ENCODE results near the gene SPEM2.

SPEM2 gene

DNA sequence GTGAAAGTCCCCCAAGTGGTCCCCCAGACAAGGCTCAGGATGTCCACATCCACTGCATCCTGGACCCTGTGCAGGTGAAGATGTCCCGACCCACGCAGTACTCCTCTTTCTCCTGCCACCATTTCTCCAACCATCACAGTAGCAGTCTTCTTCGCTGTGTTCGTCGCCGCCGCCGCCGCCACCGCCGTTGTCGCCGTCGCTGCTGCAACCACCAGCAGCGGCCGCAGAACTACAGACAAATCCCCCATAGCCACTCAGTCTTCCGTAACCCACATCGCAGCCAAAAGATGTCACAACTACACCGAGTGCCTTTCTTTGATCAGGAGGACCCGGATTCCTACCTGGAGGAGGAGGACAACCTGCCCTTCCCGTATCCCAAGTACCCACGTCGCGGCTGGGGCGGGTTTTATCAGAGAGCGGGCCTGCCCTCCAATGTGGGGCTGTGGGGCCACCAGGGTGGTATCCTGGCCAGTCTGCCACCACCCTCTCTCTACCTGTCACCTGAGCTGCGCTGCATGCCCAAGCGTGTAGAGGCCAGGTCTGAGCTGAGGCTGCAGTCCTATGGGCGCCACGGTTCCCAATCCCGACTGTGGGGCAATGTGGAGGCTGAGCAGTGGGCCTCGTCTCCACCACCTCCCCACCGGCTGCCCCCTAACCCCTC, 917 bp downstream of the SPEM2 start:
- DNase-seq (ENCODE audit: extremely low read depth, low read depth): no peak
- TF ChIP-seq, protein P1, sequence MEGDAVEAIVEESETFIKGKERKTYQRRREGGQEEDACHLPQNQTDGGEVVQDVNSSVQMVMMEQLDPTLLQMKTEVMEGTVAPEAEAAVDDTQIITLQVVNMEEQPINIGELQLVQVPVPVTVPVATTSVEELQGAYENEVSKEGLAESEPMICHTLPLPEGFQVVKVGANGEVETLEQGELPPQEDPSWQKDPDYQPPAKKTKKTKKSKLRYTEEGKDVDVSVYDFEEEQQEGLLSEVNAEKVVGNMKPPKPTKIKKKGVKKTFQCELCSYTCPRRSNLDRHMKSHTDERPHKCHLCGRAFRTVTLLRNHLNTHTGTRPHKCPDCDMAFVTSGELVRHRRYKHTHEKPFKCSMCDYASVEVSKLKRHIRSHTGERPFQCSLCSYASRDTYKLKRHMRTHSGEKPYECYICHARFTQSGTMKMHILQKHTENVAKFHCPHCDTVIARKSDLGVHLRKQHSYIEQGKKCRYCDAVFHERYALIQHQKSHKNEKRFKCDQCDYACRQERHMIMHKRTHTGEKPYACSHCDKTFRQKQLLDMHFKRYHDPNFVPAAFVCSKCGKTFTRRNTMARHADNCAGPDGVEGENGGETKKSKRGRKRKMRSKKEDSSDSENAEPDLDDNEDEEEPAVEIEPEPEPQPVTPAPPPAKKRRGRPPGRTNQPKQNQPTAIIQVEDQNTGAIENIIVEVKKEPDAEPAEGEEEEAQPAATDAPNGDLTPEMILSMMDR (IDR thresholded peaks at IDR 0.05; ENCODE audit: low read depth, low read length): no peak

DNA sequence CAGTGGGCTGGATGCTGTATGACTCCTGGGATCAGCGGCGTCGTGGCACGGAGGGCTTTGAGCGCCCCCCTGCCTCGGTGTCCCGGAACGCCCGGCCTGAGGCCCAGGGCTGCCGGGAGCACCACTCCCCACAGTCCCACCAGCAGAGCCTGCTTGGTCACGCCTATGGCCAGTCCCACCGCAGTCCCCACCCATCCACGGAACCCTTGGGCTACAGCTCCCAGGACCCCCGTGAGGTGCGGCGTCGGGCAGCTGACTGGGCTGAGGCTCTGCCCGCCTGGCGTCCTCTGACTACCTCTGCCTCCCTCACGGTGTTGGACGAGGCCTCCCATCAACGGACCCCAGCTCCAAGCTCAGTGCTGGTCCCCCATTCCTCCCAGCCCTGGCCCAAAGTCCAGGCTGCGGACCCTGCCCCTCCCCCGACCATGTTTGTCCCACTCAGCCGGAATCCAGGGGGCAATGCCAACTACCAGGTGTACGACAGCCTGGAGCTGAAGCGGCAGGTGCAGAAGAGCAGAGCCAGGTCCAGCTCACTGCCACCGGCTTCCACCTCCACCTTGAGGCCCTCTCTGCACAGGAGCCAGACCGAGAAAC, 1.6 kb downstream of the SPEM2 start:
- TF ChIP-seq, protein P1 (IDR thresholded peaks at IDR 0.05; ENCODE audit: low read depth, low read length): no peak

DNA sequence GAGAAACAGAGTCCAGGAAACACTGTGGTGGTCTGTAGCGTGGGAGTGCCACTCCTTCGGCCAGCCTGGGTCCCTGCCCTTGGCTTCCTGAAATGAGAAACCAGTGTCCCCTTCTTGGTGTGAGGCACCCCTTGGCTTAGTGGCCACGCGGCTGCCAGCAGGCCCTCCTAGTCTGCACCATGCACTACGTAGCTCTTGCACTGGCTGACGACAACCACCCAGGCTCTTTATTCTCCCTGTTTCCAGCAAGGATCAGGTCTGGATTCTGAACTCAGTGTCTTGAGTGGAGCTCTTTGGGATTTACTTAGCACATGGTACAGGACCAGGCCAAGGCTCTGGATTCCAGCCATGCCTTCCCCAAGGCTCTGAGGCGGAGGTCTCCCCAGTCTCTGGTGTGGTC, 2.1 kb downstream of the SPEM2 start:
- TF ChIP-seq, protein P1 (IDR thresholded peaks at IDR 0.05; ENCODE audit: low read depth, low read length): no peak

More for the DNA sequence above, 1.6 kb downstream of the SPEM2 start:
- DNase-seq (ENCODE audit: extremely low read depth, low read depth): no peak

DNA sequence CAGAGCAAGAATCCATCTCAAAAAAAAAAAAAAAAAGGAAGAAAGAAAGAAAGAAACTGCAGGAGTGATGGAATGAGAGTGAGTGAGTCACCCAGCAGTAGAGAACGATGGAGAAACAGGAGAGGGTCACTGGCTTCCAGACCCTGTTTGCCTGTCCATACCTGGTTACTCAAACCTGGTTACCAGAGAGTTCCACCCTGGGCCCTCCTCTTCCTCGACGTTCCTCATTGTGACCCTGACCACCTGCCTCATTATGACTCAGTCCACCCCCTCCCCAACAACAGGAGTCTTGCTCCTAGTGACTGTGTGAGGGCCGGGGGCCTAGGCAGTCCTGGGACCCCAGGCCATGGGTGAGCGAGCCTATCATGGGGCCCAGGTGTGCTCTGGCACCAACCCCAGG, 3.1 kb downstream of the SPEM2 start, which contains the start of gene SPEM3:
SPEM3 (plus strand) TSS at position 301 of the 400 bp plus-strand sequence; CDS start at position 347, 46 bp downstream.
- TF ChIP-seq, protein P1 (IDR thresholded peaks at IDR 0.05; ENCODE audit: low read depth, low read length): no peak
- no peak for DNase-seq (ENCODE audit: extremely low read depth, low read depth)

More for the DNA sequence above, 2.1 kb downstream of the SPEM2 start:
- no peak for DNase-seq (ENCODE audit: extremely low read depth, low read depth)

DNA sequence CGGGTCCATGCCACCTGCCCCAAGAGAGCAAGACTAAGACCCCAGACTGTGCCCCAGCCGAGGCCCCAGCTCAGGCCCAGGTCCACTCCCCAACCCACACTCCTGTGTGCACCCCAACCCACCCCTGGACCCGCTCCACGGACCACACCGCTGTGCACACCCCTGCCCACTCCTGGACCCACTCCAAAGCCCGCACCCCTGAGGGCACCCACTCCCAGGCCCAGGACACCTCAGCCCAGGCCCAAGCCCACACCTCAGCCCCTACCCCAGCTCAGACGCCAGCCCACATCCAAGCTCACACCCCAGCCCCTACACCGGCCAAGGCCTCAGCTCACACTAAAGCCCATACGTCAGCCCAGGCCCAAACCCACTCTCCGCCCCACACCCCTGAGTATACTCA, 4.3 kb downstream of the SPEM2 start:
- TF ChIP-seq, protein P1 (IDR thresholded peaks at IDR 0.05; ENCODE audit: low read depth, low read length): no peak
- DNase-seq (ENCODE audit: extremely low read depth, low read depth): no peak

DNA sequence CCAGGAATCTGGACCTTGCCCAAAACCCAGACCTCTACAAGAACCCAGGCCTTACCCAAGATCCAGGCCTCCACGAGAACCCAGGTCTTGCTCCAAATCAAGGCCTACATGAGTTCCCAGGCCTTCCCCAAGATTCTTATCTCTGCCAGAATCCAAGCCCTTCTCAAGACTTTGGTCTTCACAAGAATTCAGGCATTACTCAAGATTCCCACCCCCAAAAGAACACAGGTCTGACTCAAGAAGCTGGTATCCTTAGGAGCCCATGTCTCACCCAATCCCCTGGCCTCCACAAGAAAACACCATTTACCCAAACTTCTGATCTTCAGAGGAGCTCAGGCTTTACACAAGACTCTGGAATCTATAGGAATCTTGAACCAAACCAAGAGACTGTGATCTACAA, 5.8 kb downstream of the SPEM2 start:
- TF ChIP-seq, protein P1 (IDR thresholded peaks at IDR 0.05; ENCODE audit: low read depth, low read length): no peak
- no peak for DNase-seq (ENCODE audit: extremely low read depth, low read depth)

DNA sequence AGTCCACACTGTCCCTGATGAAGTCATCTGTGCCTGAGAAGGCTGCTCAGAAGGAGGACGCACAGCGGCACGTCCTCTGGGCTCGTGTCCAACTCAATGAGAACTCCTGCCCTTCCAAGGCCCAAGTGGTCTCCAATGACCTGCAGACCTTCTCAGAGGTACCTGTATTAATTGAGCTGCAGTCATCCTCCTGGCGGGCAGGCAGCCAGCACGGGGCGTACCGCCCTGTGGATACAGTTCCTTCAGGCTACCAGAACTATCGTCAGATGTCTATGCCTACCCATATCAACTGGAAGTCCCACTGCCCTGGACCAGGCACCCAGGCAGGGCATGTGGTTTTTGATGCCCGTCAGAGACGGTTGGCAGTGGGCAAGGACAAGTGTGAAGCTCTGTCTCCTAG, 6.9 kb downstream of the SPEM2 start:
- TF ChIP-seq, protein P1 (IDR thresholded peaks at IDR 0.05; ENCODE audit: low read depth, low read length): no peak
- no peak for DNase-seq (ENCODE audit: extremely low read depth, low read depth)
